ENCODE measurements around the gene RAD51B.

GRCh38 chr14:67863223-67863622, 43.6 kb downstream of the RAD51B start:
- TF ChIP-seq, protein P1, sequence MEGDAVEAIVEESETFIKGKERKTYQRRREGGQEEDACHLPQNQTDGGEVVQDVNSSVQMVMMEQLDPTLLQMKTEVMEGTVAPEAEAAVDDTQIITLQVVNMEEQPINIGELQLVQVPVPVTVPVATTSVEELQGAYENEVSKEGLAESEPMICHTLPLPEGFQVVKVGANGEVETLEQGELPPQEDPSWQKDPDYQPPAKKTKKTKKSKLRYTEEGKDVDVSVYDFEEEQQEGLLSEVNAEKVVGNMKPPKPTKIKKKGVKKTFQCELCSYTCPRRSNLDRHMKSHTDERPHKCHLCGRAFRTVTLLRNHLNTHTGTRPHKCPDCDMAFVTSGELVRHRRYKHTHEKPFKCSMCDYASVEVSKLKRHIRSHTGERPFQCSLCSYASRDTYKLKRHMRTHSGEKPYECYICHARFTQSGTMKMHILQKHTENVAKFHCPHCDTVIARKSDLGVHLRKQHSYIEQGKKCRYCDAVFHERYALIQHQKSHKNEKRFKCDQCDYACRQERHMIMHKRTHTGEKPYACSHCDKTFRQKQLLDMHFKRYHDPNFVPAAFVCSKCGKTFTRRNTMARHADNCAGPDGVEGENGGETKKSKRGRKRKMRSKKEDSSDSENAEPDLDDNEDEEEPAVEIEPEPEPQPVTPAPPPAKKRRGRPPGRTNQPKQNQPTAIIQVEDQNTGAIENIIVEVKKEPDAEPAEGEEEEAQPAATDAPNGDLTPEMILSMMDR (IDR thresholded peaks at IDR 0.05): no peak
- no peak for TF ChIP-seq POLR2A (IDR thresholded peaks at IDR 0.05)
